ENCODE measurements around the gene DNAJB13.

Gene DNAJB13

DNA sequence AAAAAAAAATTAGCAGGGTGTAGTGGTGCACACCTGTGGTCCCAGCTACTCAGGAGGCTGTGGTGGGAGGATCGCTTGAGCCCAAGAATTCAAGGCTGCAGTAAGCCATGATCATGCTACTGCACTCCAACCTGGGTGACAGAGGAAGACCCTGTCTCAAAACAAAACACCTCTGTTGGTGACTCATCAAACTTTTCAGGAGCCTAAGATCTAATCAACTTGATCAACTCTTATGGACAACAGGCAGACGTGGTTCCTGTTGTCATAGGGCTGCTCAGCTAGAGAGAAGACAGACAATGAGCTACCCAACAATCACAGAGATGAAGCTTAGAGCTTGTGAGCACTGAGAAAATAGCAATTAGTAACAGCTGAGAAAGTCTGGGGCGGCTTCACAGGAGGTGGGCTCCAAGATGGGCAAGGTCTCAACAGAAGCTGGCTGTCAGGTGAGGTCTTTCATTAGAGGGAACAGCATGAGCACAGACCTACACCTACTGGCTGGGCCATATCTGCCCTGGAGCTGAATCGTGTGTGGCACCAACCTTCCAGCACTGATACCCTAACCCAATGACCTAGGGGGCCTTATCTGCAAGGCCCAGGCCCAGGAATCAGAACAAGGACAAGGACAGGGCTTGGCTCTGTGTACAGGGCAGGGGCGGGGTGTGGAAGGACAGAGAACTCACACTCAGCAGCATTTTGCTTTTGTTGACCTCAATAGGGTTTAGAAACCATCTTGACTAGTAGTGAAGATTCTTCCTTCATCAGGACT is 65.3 kb downstream of the DNAJB13 start:
- DNase-seq (ENCODE audit: low read depth), result no peak

DNA sequence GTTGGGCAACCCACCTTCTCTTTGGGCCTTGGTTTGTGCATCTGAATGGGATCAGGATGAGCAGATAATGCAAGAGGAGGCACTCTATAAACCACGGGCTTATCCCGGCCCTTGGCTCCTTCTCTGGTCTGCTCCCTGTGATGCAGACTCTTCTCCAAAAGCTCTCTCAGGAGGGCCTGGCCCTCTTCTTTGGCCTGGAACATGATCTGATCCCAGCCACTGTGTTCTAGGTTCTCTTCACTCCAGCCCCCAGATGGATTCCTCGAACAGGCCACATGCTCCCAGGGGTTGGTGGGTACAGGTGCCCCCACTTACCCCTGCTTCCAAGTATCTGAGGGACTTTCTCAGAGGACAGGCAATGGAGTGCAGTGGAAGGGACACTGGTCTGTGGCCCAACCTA is 66.8 kb downstream of the DNAJB13 start:
- no peak for DNase-seq (ENCODE audit: low read depth)

DNA sequence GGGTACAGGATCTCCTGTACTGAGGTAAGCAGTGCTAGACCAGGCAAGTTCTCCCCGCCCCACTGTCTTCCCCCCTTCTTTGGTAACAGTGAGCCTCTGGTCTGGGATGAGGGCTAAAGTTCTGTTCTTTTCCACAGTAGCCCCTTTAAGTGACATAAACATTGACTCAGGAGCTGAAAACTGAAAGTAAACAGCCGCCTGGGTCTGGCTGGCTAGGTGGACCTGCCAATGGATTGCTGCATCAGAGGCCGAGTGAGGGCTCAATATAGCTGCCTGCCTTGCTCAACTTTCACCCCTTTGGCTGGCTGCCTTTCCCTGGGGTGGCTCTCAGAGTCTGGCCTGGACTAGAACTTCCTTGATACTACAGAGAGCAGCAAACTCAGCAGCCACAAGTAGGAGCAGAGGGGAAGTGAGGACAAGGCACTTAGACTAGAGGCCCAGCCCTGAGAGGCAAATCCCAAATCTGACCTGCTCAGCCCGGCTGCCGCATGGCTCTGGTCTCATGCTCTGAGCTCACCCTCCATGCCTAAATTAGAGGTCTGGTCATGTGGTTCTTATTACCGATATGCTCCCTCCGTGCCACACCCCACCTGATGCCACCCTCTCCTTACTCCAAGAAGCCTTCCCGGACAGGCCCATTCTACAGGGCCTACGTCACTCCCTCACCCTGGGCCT is 67.6 kb downstream of the DNAJB13 start:
- DNase-seq (ENCODE audit: low read depth), result no peak

DNA sequence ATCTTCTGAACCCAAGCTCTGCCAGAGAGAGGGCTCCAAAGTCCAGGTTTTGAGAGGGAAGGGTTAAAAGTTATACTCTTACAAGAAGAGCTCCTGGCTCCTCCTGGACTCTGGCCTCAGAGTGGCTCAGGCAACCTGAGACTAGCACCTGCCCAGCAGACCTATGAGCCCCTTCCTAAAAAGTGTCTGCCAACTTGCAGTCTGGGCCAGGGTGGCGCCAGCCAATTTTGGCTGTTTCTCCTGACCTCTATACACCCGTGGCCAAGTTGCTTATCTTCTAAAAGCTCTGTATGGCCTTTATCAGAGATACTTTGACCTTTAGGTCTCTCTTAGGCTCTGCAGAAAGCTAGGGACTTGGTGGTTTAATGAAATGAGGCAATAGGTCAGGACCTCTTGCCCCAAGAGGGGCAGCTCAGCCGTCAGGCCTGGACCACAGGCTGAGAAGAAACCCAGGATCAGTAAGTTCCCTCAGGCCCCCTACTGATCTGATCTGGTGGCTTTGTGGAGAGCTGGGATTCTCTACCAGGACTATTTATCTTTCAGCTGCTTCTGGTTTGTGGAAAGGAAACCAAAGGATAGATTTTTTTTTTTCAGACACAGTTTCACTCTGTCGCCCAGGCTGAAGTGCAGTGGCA is 68.4 kb downstream of the DNAJB13 start:
- no peak for DNase-seq (ENCODE audit: low read depth)

DNA sequence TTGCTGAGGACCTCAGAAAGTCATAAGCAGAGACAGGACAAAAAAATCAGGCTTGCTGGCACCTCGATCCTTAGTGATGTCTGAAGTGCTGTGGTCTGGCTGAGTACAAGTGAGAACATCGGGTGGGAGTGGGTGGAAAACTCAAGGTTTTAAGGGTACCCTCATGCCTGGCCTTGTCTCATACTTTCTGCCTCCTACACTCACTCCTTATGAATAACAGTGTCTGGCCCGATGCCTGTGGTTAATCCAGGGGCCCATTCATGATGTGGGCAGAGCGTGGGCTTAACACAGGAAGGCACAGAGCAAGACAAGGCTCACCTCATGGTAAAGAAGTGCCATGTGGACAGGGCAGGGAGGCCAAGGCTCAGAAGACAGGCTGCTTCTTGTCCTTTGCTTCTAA is 69.0 kb downstream of the DNAJB13 start:
- DNase-seq (ENCODE audit: low read depth), result peak; percentile 54
